GM12872 (cell line): Measurements from ENCODE around the gene ST3GAL3.

Experiments used
- CTCF ChIP-seq: IDR thresholded peaks from 3 replicates; pipeline ENCODE4 v1.5.1; 2011; ENCODE audit warnings: low read depth, mild to moderate bottlenecking, low read length, moderate library complexity; ENCODE audit not compliant: insufficient read depth

The ST3GAL3 gene

GRCh38 chr1:43902058-43902831, 194.9 kb downstream of the ST3GAL3 start:
- no peak for TF ChIP-seq CTCF

- TF ChIP-seq CTCF = no peak
These were observed 197.6 kb downstream of the ST3GAL3 start for GRCh38 chr1:43904660-43905551.

GRCh38 chr1:43908226-43908625, 200.9 kb downstream of the ST3GAL3 start:
- TF ChIP-seq CTCF = no peak

- TF ChIP-seq CTCF = no peak
These were observed 201.5 kb downstream of the ST3GAL3 start for GRCh38 chr1:43908858-43909257.

- TF ChIP-seq CTCF = no peak
These were observed 203.0 kb downstream of the ST3GAL3 start for GRCh38 chr1:43910343-43910742.

- no peak for TF ChIP-seq CTCF
These were observed 205.3 kb downstream of the ST3GAL3 start for GRCh38 chr1:43912607-43913006.

- no peak for TF ChIP-seq CTCF
These were observed 205.7 kb downstream of the ST3GAL3 start for GRCh38 chr1:43913051-43913501.
